SK-N-SH (cell line): Measurements from ENCODE around the gene PLEKHG2.

Experiments used
- CTCF ChIP-seq: fragments of 200-600 bp; sonication (generic); IDR thresholded peaks from 2 replicates; pipeline ENCODE4 v1.6.1; 2017; ENCODE audit warnings: antibody characterized with exemption, mild to moderate bottlenecking, moderate library complexity
- EZH2phosphoT487 ChIP-seq: fragments of 200-600 bp; sonication (generic); IDR thresholded peaks from 2 replicates; pipeline ENCODE4 v1.6.1; 2017; ENCODE audit warnings: low read depth, mixed run types, mild to moderate bottlenecking, antibody characterized with exemption, moderate library complexity, borderline replicate concordance
- JUND ChIP-seq: IDR thresholded peaks from 2 replicates; pipeline ENCODE4 v1.4.0; 2012
- NRF1 ChIP-seq: IDR thresholded peaks from 2 replicates; pipeline ENCODE4 v1.6.1; 2012; ENCODE audit warnings: low read depth, mild to moderate bottlenecking, low read length
- RAD21 ChIP-seq: IDR thresholded peaks from 2 replicates; pipeline ENCODE4 v1.6.1; 2012; ENCODE audit warnings: mild to moderate bottlenecking, low read length
- RFX5 ChIP-seq: IDR thresholded peaks from 2 replicates; pipeline ENCODE4 v1.6.1; 2012; ENCODE audit warnings: mild to moderate bottlenecking, improper control_type of control experiment, low read length
- SMC3 ChIP-seq: IDR thresholded peaks from 2 replicates; pipeline ENCODE4 v1.6.1; 2012; ENCODE audit warnings: low read depth, low read length, improper control_type of control experiment
- TAF1 ChIP-seq: IDR thresholded peaks from 2 replicates; pipeline ENCODE4 v1.6.1; 2012; ENCODE audit warnings: low read depth, mild to moderate bottlenecking, low read length, moderate library complexity, borderline replicate concordance
- YY1 ChIP-seq: IDR thresholded peaks from 2 replicates; pipeline ENCODE4 v1.4.0; 2012; ENCODE audit warnings: low read depth, mild to moderate bottlenecking
- TF ChIP-seq, protein P1 (sequence below): IDR thresholded peaks from 2 replicates; pipeline ENCODE4 v1.4.0; 2012; ENCODE audit warnings: low read depth

DNA sequence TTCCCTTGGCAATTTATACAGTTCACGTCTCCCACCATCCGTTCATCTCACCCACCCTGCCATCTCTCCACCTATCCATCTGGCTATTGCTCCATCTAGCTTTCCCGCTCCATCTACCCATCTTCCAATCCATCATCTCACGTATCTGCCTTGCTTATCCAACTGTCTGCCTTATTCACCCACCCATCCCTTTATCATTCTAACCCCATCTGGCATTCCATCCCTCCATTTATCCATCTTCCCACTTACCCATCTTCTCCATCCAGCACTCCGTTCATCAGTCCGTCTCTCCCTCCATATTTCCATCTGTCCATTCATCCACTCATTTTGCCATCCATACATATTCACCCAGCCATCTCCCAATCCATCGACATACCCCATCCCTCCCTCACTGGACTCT is 13.3 kb downstream of the PLEKHG2 start:
- TF ChIP-seq SMC3 (no peak), YY1 (no peak), CTCF (no peak), NRF1 (no peak), TAF1 (no peak), RAD21 (no peak), RFX5 (no peak), EZH2phosphoT487 (no peak), JUND (no peak)
- TF ChIP-seq, protein P1, sequence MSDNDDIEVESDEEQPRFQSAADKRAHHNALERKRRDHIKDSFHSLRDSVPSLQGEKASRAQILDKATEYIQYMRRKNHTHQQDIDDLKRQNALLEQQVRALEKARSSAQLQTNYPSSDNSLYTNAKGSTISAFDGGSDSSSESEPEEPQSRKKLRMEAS: no peak
